Germinal center (tissue), 1 donor: Measurements from ENCODE around the gene DMD.

ENCODE experiments used
- DNase-seq: peaks from one replicate; pipeline ENCODE4 v3.0.0; 2012; ENCODE audit warnings: mixed read lengths, low spot score

The DMD gene

GRCh38 chrX:32483534-32484136 lies 727.7 kb downstream of the DMD start:
- no peak for DNase-seq

- DNase-seq: no peak
Measured at GRCh38 chrX:32480019-32480418, 731.3 kb downstream of the DMD start.

- DNase-seq: no peak
Measured at GRCh38 chrX:32472364-32472763, 739.0 kb downstream of the DMD start.

- no peak for DNase-seq
Measured at GRCh38 chrX:32455704-32456103, 755.6 kb downstream of the DMD start.

GRCh38 chrX:32451954-32452695 lies 759.2 kb downstream of the DMD start:
- DNase-seq: no peak

- DNase-seq: no peak
Measured at GRCh38 chrX:32448945-32449344, 762.4 kb downstream of the DMD start.

GRCh38 chrX:32448320-32448719 lies 763.0 kb downstream of the DMD start:
- peak; percentile 2 for DNase-seq

- DNase-seq: no peak
Measured at GRCh38 chrX:32447640-32448039, 763.7 kb downstream of the DMD start.

GRCh38 chrX:32443841-32444240 lies 767.5 kb downstream of the DMD start:
- no peak for DNase-seq

GRCh38 chrX:32421266-32421665 lies 790.1 kb downstream of the DMD start:
- DNase-seq: no peak

GRCh38 chrX:32408389-32408788 lies 803.0 kb downstream of the DMD start:
- DNase-seq: no peak

- no peak for DNase-seq
Measured at GRCh38 chrX:32397562-32398216, 813.7 kb downstream of the DMD start.

- DNase-seq: no peak
Measured at GRCh38 chrX:32395878-32396277, 815.5 kb downstream of the DMD start.

- no peak for DNase-seq
Measured at GRCh38 chrX:32392655-32393054, 818.7 kb downstream of the DMD start.

- DNase-seq: no peak
Measured at GRCh38 chrX:32370456-32371205, 840.7 kb downstream of the DMD start.

GRCh38 chrX:32293962-32294700 lies 917.2 kb downstream of the DMD start:
- DNase-seq: no peak

GRCh38 chrX:32289356-32289755 lies 922.0 kb downstream of the DMD start:
- no peak for DNase-seq

- no peak for DNase-seq
Measured at GRCh38 chrX:32281853-32282252, 929.5 kb downstream of the DMD start.

- no peak for DNase-seq
Measured at GRCh38 chrX:32280921-32281320, 930.4 kb downstream of the DMD start.

- DNase-seq: no peak
Measured at GRCh38 chrX:32280489-32280888, 930.9 kb downstream of the DMD start.

GRCh38 chrX:32276153-32276552 lies 935.2 kb downstream of the DMD start:
- DNase-seq: no peak

GRCh38 chrX:32269866-32270265 lies 941.5 kb downstream of the DMD start:
- no peak for DNase-seq
